ENCODE results near the gene TTC34.
"Not testable (repeated sequence)": the region's sequence is repeated elsewhere in the genome, so short reads cannot be mapped to it uniquely, and the experiment has no call there.

The TTC34 gene

DNA sequence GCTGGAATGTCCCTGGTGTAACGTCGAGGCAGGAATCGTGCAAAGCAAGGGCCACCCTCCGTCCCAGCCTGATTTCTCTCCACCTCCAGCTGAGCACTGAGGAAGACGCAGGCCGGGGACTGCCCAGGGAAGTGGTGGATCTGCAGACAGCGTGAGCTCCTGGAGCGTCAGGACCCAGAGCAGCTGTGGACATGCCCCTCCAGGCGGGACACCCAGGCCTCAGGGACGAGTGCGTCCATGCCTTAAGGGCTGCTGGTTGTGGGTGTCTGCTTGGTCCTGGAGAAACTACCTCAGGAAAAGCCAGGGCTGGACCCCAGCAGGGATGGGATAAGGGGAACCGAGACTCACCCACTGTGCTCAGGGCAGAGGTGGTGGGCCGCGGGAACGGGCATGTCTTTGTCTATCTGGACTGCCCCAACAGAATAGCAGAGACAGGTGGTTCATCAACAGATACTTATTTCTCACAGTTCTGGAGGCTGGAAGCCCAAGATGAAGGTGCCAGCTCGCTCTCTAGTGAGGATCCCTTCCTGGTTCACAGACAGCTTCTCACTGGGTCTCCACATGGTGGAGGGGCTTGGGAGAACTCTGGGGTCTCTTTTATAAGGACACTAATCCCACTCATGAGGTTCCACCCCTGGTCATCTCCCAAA is 162.9 kb downstream of the TTC34 start:
- no peak for DNase-seq

DNA sequence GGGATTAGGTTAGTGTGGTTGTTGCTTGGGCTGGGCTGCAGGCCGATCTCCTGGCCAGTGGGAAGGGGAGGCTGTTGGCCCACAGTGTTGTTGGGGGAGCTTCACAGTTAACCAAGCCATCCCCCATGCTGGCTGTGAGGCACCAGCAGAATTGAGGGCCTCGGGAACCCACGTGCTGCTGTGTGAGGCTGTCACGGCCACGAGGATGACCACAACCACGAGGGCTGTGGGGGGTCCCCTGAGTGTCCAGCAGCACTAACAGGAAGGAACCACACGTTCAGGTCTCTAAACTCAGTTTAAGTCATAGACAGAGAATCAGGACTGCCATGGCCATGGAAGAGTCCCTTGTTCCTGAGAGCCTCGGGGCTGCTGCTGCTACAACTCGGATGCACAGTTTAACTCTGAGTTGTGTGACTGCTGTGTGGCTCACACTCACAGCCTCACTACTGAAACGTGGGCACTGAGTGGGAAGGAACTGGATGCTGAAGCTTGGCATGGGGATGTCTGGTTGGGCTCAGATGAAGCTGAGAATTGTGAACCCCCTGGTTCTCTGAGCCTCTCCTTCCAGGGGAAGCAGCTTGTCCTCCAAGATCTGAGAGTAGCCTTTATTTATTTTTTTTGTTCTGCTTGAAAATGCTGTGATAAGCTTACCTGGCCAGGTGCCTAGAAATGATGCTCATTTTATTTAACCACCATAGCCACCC is 163.9 kb downstream of the TTC34 start:
- no peak for DNase-seq

DNA sequence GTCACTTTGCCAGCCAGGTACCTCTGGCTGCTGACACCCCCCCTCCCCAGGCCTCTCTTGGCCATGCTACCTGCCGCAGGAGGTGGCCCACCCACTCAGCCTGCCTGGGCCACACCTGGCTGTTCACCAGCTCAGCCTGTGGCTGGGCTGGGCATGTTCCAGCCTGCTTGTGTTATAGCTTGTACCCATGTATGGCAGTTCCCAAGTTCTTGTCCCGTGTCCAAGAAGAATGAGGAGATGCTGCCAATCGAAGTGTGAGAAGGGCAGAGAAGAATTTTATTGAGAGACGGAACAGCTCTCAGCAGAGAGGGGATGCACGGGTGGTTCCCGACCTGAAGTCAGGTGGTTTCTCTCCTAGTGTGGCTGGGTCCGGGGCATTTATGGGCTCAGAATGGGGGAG is 164.8 kb downstream of the TTC34 start:
- DNase-seq, result no peak

DNA sequence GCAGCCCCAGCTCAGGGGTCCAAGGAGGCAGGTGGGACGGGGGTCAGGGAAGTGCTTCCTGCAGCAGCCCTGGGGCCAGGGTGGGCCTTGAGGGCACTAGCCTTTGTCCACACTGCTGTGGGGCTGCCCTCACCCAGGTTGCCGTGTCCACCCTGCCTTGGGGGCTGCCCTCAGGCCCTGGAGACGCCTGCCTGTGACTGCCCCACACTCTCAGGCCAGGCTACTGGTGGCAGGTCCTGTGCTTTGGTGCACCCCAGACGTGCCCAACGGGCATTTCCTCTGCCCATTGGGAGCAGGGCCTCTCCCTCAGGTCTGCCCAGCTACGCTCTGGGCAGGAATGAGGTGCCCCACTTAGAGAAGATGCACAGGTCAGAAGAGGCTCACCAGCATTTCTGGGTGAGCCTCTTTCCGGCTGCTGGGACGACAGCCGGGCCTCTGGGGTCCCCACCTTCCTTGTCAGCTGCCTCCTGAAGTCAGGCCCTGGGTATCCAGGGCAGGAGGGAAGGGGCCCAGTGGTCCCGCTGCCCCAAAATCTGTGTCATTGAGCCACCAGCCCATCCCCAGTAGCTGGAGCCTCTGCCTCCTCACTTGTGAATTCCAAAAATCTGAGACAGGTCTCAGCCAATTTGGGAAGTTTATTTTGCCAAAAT is 166.0 kb downstream of the TTC34 start:
- no peak for DNase-seq

DNA sequence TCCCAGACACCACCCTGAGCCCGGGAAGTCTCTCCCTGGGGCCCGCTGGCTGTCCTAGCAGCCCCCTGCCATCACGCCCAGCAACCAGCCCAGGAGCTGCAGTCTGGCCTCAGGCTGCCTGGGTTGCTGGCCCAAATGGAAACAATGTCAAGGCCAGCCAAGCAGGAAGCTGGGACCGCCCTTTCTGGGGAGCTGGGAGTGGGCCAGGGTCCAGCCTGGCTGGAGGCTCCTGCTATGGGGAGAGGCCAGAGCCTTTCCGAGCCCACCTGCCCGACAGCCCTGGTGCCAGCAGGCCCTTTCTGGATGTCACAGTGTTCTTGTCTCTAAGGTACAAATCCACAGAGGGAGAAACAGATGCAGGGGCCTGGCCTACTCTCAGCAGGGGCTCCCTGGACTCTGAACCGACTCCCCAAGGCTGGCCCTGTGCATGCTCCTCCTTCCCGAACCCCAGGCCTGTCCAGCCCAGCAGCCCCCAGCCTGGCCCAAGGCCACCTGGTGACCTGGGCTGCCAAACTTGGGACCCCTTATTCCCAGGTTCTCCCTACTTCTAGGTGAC is 167.5 kb downstream of the TTC34 start:
- DNase-seq, result no peak

DNA sequence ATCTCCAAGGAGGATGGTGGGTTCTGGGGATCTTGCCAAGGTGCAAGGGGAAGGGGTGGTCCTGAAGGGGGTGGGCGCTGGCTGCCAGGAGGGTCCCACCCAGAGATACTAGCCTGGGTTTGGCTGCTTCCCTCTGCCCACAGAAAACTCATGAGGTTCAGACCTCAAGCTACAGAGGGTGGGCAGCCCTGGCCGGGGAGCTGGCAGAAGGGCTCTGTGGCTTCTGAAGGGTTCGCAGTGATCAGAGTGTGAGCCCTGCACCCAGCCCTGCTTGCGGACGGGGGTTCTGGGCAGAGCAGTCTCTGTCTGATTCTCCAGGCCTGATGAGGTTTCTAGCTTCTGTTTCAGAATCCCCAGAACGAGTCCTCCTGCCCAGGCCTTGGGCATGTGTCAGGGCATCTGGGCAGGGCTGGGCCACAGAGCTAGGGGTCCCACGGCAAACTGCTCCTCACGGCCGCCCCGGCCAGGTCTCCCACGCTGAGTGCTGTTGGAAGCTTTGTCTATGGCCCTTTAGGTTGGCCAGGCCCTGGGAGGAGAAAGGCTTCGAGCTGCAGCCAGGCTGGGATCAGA is 168.0 kb downstream of the TTC34 start:
- DNase-seq, result no peak

DNA sequence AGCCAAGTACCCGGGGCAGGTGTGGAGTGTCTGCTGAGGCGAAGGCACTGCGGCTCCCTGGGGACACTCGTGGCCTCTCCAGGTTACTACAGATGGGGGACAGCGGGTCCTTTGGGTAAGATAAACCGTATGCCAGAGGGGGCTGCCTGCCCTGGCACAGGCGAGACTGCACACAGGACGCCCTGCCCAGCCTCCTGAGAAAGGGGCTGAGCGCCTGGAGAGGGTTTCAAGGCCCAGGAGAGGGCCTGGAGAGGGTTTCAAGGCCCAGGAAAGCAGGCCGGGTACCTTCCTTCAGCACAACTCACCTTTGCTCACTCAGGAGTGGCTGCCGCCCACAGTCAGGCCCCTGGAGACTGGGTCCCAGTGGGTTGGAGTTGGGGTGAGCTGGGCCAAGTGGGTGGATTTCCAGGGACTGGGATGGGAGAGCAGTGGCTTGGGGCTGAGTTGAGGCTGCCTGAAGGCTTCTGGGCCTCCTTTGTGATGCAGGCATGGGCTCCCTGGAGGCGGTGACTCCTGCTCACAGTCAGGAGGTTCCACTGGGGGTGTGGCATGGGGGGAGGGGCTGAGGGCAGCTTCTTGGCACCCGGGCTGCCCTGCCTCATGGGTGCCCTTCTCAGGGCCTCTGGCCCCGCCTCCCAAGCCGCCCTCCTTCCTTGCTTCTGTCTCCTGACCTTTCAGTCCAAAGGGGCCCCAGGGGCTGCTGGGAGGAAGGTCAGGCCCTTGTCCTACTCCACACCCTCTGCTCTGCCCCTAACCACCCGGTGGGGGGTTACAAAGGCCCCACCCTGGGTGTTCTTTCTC is 168.7 kb downstream of the TTC34 start, which contains the start of gene MMEL1:
MMEL1 (minus strand) TSS at position 456 of the 801 bp plus-strand sequence. CDS start 3,532 bp downstream, outside the sequence.
- no peak for DNase-seq

DNA sequence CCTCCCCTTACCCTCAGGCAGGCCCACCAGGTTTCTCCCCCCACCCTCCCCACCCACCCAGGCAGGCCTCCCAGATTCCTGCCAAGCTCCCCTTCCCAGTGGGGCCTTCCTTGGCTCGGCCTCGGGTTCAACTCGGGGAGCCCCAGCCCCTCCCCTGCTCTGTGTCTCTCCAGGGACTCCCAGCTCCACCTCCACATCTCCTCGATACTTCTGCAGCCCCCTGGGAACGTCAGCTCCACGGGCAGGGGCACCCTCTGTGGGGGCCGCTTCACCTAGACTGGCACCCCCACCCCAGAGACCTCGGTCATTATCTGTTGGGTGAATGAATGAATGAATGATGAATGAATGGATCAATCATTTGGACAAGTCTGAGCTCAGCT is 169.5 kb downstream of the TTC34 start:
- no peak for DNase-seq

DNA sequence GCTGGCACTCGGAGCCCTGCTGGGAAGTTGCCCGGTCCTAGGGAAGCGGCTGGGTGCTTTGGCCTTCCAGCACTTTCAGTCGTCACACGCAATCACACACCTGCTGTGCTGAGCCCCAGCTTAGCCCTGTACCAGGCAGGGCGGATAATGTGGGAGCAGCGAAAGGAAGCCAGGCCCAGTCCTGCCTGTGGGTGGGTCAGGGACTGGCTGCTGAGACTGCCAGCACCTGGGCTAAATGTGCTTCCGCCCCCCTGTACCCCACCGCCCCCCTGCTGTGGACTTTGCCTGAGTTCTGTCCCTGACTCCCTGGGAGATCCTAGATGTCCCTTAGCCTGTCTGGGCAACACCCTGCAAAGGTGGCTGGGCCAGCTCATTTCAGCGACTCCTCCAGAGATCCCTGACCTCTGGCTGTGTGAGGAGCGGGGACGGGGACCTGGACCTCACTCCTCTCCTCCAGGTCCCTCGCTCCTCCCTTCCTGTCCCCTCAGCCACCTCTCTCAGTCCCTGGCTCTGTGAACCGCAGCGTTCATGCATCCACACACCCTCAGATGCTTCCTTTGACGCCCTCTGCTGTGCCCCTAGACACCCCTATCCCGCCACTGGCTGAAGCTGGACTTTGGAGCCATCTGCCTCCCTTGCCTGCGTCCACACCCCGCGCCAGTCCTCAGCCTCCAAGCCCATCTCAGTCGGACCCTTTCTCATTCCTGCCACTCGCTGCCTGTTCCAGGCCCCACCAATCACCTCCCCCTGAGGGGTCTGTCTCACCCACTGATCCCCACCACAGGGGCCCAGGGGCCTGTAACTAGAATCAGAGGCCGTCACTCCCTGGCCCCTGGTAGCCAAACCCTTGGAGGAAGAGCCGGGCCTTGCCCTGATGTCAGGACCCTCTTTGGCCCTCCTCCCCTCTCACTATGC is 170.1 kb downstream of the TTC34 start:
- no peak for DNase-seq

DNA sequence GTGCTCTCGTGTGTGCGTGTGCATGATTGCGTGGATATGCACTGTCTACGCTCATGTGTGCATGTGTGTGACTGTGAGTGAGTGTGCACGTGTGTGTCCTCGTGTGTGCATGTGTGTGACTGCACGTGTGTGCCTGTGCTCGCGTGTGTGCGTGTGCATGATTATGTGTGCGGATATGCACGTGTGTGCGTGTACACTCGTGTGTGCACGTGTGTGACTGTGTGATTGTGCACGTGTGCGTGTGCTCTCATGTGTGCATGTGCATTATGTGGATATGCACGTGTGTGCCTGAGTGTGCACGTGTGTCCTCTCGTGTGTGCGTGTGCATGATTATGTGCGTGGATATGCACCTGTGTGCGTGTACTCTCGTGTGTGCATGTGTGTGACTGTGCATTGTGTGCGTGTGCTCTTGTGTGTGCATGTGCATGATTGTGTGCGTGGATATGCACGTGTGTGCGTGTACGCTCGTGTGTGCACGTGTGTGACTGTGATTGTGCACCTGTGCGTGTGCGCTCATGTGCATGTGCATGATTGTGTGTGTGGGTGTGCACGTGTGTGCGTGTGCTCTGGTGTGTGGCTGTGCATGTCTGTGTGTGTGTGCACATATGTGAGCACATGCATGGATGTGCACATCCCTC is 170.9 kb downstream of the TTC34 start:
- no peak for DNase-seq

DNA sequence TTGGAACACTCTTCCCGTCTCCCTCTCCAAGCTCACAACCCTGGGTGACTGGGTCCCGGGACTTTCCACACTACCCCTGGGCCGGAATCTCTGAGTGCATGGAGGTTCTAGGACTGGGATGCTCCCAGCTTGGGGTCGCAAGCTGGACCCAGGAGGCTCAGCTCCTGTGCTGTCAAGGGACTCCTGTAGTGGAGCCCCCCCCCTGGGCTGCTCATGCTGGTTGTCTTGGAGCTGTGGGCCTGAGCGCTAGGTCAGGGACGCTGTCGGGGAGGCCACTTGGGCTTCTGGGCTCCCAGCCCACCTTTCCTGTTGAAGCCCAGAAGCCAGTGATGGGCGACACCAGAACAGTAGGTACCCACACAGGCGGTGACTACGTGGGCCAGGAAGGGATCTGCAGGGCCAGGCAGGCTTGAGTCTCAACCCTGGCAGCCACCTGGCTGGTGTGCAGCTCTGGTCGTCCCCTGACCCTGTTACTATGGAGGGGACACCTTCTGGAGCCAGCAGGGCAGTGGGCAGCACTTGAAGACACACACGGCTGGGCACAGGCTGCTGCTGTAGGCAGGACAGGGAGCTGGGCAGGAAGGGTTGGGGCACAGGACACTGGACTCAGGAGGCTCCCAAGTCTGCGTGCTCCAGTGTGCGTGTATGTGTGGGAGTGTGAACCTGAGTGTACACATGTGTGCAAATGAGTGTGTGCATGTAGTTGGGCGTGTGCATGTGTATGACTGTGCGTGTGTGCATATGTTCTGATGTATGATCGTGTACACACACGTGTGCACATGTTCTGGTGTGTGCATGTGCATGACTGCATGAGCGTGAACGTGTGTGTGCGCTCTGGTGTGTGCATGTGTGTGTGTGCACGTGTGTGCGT is 171.6 kb downstream of the TTC34 start:
- DNase-seq, result no peak

DNA sequence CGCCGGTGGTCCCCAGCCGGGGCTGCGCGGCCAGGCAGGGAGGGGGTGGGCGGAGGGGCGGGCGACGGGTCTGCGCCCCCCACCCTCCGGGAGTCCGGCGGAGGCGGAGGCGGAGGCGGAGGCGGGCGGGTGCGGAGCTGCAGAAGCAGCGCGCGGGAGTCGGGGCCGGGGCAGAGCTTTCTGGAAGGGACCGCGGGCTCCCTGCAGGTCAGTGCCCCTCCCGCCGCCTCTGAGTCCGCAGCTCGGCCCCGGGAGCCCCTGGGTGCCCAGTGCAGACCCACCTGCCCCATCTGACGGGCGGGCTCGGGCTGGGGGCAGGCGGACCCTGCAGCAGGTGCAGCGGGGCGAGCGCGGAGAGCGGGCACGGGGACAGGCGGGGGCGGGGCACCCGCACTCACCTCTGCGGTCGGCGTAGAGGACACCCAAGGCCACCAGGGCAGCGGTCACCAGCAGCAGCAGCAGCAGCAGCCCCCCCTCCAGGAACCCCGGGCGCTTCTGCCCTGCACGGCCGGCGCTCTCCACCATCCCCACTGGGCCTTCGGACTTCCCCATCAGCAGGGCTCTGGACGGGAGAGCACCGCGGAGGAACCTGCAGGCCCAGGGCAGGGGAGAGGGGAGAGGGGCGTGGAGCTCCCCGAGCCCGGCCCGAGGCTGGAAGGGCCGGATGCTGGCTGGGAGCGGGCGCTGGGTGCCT is 172.4 kb downstream of the TTC34 start:
- DNase-seq, result no peak

DNA sequence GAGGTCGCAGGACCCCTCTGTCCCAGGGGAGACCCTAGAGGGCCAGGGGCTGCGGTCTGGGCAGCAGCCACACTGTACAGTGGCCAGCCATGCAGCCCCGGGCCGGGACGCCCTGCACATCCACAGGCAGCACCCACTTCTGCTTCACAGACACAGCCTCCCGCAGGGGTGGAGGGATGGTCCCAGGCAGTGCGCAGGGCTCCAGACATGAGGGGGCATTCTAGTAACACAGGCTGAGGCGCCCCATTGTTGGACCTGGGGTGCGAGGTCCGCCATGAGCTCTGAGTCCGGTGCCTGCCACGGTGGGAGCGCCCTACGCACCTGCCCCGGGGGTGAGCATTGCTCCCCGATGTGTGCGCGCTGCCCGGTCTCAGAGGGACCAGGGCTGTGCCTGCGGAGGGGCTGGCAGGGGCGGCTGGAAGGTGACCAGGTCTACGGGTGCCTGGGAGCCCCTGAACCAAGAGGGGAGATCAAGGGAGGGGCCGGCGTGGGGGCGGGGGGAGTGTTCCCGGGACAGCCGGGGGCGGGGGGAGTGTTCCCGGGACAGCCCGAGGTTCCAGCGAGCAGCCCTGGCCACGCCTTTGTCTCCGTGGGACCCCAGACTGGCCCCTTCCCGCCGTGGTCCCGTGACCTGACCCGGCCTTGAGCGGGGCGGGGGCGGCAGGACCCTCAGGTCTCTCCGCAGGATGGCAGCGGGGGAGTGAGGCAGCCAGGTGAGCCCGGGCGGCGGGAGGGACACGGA is 173.1 kb downstream of the TTC34 start:
- DNase-seq, result no peak

DNA sequence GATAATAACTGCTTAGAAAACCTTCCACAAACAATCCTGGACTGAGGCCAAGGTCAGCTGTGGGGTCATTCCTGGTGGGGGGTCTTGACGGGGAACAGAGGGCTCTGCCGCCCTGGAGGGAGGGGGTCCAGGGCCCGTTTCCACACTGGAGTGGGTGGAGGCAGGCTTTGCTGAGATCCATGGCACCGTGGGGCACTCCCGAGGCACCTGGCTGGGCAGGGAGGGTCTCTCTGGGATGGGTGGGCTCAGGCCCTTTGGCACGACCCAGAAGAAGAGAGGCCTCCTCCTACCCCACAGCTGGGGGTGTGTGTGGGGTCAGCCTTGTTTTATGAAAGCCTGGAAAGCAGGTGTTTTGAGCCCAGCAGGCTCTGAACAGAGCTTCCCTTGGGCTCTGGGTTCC is 173.7 kb downstream of the TTC34 start:
- no peak for DNase-seq

DNA sequence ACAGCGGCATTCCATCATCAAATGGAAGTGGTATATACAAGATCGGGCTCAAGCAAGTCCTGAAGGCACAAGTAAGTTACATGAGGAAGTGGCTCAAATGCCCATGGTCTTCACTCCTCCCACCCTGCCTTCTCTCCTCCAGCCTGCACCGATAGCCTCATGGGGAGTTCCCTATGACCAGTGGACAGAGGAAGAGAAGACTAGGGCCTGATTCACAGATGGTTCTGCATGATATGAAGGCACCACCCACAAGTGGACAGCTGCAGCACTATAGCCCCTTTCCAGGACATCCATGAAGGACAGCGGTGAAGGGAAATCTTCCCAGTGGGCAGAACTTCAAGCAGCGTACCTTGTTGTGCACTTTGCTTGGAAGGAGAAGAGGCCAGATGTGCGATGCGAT is 175.7 kb downstream of the TTC34 start:
- DNase-seq, result not testable (repeated sequence)

DNA sequence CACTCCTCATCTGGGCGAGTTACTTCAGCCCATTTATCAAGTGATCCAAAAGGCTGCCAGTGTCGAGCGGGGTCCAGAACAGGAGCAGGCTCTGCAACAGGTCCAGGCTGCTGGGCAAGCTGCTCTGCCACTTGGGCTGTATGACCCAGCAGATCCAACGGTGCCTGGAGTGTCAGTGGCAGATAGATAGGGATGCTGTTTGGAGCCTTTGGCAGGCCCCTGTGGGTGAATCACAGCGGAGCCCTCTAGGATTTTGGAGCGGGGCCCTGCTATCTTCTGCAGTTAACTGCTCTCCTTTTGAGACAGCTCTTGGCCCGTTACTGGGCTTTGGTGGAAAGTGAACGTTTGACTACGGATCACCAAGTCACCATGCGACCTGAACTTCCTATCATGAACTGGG is 176.2 kb downstream of the TTC34 start:
- no peak for DNase-seq

DNA sequence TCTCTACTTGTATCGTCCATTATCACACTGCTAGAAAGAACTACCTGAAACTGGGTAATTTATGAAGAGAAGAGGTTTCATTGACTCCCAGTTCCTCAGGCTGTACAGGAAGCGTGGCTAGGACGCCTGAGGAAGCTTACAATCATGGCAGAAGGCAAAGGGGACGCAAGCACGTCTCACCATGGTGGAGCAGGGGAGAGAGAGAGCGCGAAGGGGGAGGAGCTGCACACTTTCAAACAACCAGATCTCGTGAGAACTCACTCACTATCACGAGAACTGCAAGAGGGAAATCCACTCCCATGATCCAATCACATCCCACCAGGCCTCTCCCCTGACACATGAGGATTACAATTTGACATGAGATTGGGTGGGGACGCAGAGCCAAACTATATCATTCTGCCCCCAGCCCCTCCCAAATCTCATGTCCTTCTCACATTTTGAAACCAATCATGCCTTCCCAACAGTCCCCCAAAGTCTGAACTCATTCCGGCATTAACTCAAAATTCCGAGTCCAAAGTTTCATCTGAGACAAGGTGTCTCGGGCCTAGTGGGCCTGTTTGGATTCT is 176.7 kb downstream of the TTC34 start:
- DNase-seq, result no peak

Data from activated CD4-positive, alpha-beta T cell treated with anti-CD3 and anti-CD28 coated beads for 1 hour (primary cell).